ENCODE measurements around the gene HEXA.
"Not testable (repeated sequence)": the region's sequence is repeated elsewhere in the genome, so short reads cannot be mapped to it uniquely, and the experiment has no call there.

The HEXA gene

GRCh38 chr15:72375846-72376581 is at the start of gene HEXA:
Gene HEXA, minus strand, starts transcription at chr15:72376014. Its CDS starts 42 bp downstream, at chr15:72375972.
- peak; percentile 92 for DNase-seq (ENCODE audit: low read depth)

DNA sequence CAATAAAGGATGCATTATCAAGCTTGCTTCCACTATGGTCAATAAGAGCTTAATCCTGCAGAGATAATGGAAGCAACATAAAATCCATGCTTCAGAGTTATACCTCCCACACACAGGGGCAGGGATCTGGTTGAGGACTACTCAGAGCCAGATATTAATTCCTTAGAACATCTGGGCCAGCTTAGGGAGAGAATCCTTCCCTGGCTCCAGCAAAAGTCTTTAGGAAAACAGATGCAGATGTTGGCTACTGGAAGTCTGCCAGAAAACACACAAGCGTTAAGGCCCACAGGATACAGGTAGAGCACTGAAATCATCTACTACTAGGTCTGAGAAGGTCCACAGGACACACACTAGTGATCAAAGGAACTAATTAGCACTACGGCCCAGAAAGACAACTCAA is 47.4 kb upstream of the HEXA start:
- DNase-seq (ENCODE audit: low read depth), result no peak

- no peak for DNase-seq (ENCODE audit: low read depth)
Measured at GRCh38 chr15:72421484-72421883, 45.7 kb upstream of the HEXA start.

- DNase-seq (ENCODE audit: low read depth), result no peak
Measured at GRCh38 chr15:72420576-72420975, 44.8 kb upstream of the HEXA start.

DNA sequence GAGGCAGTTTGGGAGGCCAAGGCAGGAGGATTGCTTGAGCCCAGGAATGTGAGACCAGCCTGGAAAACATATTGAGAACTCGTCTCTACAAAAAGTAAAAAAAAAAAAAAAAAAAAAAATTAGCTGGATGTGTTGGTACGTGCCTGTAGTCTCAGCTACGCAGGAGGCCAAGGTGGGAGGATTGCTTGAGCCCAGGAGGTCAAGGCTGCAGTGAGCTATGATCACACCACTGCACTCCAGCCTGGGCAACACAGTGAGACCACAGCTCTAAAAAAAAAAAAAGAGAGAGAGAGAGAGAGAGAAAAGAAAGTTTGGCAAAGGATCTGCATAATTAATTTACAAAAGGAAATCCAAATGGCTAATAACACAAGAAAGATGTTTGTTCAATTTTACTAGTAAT is 44.0 kb upstream of the HEXA start:
- not testable (repeated sequence) for DNase-seq (ENCODE audit: low read depth)

DNA sequence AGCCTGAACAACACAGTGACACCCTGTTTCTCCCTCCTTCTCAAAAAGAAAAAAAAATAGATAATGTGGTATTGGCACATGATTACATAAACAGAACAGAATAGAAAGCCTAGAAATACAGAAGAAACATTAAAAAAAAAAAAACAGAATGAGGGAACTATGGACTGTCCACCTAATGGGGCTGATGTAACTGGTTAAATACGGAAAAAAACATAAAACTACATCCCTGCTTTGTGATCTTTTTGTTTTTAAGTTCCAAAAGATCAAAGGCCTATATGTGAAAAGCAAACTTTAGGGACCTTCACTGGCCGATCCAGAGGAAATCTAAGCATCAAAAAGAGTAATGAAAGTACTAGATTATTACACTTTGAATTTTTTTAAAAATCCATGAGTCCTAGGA is 39.5 kb upstream of the HEXA start:
- no peak for DNase-seq (ENCODE audit: low read depth)

- DNase-seq (ENCODE audit: low read depth), result not testable (repeated sequence)
Measured at GRCh38 chr15:72413337-72413736, 37.5 kb upstream of the HEXA start.

GRCh38 chr15:72411544-72411943 is 35.7 kb upstream of the HEXA start:
- no peak for DNase-seq (ENCODE audit: low read depth)

- no peak for DNase-seq (ENCODE audit: low read depth)
Measured at GRCh38 chr15:72411111-72411510, 35.3 kb upstream of the HEXA start.

- no peak for DNase-seq (ENCODE audit: low read depth)
Measured at GRCh38 chr15:72406936-72407335, 31.1 kb upstream of the HEXA start.

DNA sequence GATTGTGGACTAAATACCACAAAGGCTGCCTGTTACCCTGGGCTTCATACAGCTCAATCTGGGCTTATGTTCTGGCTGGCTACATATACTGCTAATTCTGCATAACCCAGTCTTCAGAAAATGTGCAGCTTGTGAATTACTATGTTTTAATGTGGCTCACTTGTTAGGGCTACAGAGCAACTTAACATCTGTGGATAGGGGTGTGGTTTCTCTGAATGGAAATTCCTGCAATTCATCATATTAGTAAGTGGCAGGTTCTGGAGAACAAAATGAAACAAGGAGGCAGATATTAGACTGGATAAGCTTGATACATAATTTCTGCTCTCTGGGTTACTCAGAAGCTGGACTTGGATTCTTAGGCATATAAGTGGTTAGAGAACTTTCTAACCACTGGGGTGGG is 29.0 kb upstream of the HEXA start:
- DNase-seq (ENCODE audit: low read depth), result no peak

DNA sequence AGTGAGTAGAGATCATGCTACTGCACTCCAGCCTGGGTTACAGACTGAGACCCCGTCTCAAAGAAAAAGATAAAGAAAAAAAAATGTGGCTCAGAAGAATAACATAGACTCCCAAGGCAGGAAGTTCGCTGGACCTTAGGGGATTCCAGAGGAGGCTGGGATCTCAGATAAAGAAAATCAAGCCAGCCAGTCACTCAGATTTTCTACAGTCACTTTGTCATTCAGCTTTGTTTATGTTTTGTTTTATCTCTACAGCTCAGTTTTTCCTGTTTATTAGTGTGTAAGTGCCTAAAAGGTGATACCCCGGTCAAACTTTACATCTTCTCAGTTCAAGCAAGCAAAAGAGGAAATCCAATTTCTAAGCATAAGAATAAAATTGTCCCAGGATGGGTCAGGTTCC is 28.5 kb upstream of the HEXA start:
- no peak for DNase-seq (ENCODE audit: low read depth)

- DNase-seq (ENCODE audit: low read depth), result no peak
Measured at GRCh38 chr15:72402726-72403125, 26.9 kb upstream of the HEXA start.

DNA sequence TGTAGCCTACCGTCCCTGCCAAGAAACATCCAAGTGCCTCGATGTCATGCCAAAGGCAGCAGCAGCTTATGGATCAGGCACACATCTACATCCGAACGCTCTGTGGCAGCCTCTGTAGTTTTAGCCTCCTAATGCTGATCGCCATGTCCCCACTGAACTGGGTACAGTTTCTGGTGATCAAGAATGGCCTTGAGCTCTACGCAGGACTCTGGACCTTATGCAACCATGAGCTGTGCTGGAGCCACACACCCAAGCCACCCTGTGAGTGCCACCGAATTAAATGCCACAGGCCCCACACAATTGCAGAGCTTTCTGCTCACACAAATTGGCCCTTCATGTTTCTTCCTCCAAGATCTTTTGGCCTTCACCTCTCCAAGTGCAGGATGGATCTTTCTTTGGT is 22.8 kb upstream of the HEXA start:
- DNase-seq (ENCODE audit: low read depth), result no peak

GRCh38 chr15:72397796-72398588 is 22.2 kb upstream of the HEXA start, which contains the start of gene TMEM202:
Gene TMEM202, plus strand, starts transcription at chr15:72398305. Its CDS starts 22 bp downstream, at chr15:72398327.
- DNase-seq (ENCODE audit: low read depth), result no peak

DNA sequence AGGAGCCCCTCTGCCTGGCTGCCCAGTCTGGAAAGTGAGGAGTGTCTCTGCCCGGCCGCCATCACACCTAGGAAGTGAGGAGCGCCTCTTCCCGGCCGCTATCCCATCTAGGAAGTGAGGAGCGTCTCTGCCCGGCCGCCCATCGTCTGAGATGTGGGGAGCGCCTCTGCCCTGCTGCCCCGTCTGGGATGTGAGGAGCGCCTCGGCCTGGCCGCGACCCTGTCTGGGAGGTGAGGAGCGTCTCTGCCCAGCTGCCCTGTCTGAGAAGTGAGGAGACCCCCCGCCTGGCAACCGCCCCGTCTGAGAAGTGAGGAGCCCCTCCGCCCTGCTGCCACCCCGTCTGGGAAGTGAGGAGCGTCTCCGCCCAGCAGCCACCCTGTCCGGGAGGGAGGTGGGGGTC is 20.5 kb upstream of the HEXA start:
- DNase-seq (ENCODE audit: low read depth), result not testable (repeated sequence)

GRCh38 chr15:72389231-72389630 is 13.4 kb upstream of the HEXA start:
- DNase-seq (ENCODE audit: low read depth), result no peak

- DNase-seq (ENCODE audit: low read depth), result no peak
Measured at GRCh38 chr15:72387741-72388140, 11.9 kb upstream of the HEXA start.

DNA sequence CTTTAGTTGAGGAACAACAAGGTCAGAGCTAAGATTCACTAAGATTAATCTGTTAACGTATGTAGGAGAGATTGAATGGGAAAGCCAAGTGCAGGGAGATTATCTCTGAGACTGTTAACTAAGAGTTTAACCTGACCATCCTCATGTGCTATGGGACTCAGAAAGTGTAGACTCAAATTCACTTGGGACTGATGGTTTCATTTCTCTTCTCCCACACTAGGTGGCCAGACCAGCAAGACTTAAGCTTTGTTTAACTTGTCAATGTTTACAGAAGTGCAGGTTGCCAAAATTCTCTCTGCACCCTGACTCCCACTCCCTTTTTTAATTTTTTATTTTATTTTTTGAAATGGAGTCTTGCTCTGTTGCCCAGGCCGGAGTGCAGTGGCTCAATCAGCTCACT is 6.3 kb upstream of the HEXA start:
- no peak for DNase-seq (ENCODE audit: low read depth)

- DNase-seq (ENCODE audit: low read depth), result no peak
Measured at GRCh38 chr15:72380743-72381142, 4.9 kb upstream of the HEXA start.

DNA sequence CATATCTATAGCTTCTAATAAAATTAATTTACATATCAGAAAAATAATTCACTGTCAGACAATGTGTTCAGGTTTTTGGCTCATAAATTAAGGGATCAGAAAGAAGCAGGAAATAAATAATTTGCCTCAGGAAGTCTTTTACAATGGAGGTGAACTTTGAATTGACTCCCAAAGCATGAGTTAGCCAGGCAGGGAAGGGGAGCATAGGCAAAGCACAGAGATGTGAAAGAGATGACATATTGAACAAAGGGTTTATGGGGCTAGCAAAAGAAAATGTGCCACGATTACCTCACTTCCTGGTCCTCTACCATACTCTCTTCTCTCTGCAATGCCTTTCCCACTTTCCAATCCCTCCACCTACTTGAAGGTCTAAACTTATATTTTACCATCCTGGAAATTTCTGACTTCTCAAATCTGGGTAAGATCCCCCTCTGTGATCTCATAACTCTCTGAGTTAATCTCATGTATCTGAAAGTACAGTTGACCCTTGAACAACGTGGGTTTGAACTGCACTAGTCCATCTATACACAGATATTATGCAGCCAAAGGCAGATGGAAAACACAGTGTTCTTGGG is 4.1 kb upstream of the HEXA start:
- DNase-seq (ENCODE audit: low read depth), result no peak

DNA sequence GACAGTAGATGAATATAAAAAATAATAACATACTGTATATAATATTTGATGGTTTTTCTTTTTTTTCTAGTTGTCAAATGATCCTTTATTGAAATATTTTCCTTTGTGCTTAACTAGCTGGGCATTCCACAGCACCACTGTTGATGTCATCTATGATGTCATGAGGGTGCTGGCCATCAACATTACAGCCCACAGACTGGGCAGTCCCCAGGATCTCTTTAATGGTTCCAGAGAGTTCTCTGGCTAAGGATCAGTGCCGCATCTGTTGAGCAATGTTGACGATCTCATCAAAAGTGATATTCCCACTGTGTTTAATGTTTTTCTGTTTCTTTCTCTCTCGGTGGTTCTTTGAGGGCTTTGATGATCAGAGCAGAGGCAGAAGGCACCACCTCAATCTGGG is 3.3 kb upstream of the HEXA start:
- DNase-seq (ENCODE audit: low read depth), result not testable (repeated sequence)

DNA sequence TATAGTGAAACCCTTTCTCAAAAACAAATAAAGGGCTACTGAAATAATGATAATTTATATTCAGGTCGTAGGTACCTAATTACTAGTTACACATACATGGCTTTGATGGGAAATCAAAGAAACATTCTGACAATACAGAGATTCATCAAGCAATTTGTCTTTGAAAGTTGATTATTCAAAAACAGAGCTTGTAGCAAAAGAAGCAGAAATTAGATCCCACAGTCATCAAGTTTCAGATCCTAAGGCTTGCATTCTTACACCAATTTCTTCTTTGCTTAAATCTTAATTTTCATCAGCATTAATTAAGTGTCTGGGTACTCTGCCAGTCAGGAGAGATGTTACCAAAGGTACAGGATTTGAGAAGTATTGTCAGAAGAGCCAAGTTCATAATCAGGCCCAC is 1.5 kb upstream of the HEXA start:
- DNase-seq (ENCODE audit: low read depth), result no peak
